Activated naive CD4-positive, alpha-beta T cell treated with anti-CD3 and anti-CD28 coated beads, Interleukin-2, amount 50 U/mL, for 24 hours (primary cell): ENCODE measurements around the gene SAP130.

Experiments
- H3K27ac Mint-ChIP-seq: one replicate; pipeline ENCODE4 v1.8.0; 2021; ENCODE audit warnings: mild to moderate bottlenecking, mixed read lengths
- H3K27me3 Mint-ChIP-seq: one replicate; pipeline ENCODE4 v1.8.0; 2021; ENCODE audit warnings: mixed read lengths
- H3K36me3 Mint-ChIP-seq: one replicate; pipeline ENCODE4 v1.8.0; 2021; ENCODE audit warnings: mixed read lengths
- H3K4me1 Mint-ChIP-seq: one replicate; pipeline ENCODE4 v1.8.0; 2021; ENCODE audit warnings: mixed read lengths
- H3K4me3 Mint-ChIP-seq: one replicate; pipeline ENCODE4 v1.8.0; 2021; ENCODE audit warnings: mild to moderate bottlenecking, mixed read lengths
- H3K9me3 Mint-ChIP-seq: one replicate; pipeline ENCODE4 v1.8.0; 2021; ENCODE audit warnings: mixed read lengths

The SAP130 gene

DNA sequence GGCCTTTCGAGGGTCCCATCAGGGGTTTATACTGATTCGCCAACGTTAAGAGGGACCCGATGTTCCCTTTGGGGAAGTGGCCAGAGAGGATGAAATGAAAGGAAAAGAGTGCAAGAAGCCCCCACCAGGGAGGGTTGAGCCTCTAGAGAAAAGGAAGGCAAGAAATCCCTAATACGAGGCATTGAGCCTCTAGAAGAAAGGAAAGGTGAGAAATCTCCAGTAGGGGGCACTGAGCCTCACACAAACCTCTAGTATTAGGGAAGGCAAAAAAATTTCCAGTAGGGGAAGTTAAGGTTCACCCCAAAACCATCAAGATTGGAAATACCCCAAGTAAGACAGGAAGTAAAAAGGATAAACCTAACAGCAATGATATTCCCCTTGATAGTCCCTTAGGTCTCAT lies 9.8 kb upstream of the SAP130 start:
- H3K9me3 Mint-ChIP-seq: peaks cover 22% of the 10 kb centered on the region
- peaks cover 5% of the 10 kb centered on the region for H3K36me3 Mint-ChIP-seq
- H3K4me3 Mint-ChIP-seq: no peak overlapping the region
- H3K4me1 Mint-ChIP-seq: no peaks in the 10 kb centered on the region
- peaks cover 5% of the 10 kb centered on the region for H3K27me3 Mint-ChIP-seq
- no peak overlapping the region for H3K27ac Mint-ChIP-seq

DNA sequence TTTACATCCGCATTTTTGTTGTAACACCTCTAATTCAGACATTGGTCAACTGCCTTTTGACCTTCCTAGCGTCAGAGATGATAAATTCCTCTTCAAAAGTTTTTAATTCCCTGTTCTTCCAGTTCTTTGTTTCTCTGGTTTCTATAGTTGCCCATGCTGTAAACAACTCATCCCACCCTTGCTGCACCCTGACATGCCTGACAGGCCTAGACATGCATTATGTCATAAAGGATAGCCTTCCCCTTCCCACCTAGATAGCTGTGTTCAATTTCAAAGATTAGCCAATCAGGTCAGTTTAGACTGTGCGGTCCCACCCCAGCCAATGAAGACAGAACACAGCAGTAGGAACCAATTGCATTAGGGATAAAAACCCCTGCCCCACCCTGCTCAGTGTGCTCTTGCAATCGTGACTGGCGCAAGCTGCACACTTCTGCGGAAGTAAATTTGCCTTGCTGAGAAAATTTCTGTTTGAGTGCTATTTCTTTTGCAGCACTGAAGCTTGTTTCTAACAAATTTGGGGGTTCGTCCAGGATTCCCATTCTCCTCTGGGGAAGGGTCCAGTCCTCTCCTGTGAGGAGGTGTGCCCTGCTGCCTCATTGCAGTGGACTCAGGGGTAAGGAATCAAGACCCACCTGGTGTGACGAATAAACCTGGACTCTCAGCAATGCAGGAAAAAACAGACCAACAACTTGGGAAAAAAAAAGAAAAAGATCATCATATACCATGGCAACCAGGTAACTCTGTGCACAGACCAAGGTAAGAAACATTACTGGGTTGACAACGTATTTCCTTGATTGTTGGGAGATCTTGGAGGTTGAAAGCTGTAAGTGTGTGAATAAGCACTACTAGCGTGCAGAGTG lies 9.1 kb upstream of the SAP130 start:
- Mint-ChIP-seq H3K27me3 (peaks cover 5% of the 10 kb centered on the region), H3K4me1 (no peaks in the 10 kb centered on the region), H3K9me3 (peaks cover 18% of the 10 kb centered on the region), H3K27ac (no peak overlapping the region), H3K36me3 (peaks cover 5% of the 10 kb centered on the region), H3K4me3 (no peak overlapping the region)

DNA sequence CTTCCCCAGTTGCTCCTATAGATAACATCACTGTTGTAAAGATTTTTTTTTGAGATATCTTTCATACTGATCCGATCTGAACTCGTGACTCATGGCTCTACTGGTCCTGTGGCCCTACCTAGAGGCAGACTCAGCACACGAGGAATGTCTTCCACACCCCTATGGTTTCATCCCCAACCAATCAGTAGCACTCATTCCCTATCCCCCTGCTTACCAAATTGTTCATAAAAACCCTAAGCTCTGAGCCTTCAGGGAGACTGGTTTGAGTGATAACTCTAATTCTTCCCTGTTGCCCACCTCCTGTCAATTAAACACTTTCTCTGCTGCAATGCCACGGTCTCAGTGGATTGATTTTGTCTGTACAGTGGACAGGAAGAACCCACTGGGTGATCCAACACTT lies 4.2 kb upstream of the SAP130 start:
- Mint-ChIP-seq H3K27ac (no peak overlapping the region), H3K9me3 (peaks cover 8% of the 10 kb centered on the region), H3K27me3 (no peaks in the 10 kb centered on the region), H3K36me3 (no peaks in the 10 kb centered on the region), H3K4me1 (peaks cover 8% of the 10 kb centered on the region), H3K4me3 (no peak overlapping the region)

DNA sequence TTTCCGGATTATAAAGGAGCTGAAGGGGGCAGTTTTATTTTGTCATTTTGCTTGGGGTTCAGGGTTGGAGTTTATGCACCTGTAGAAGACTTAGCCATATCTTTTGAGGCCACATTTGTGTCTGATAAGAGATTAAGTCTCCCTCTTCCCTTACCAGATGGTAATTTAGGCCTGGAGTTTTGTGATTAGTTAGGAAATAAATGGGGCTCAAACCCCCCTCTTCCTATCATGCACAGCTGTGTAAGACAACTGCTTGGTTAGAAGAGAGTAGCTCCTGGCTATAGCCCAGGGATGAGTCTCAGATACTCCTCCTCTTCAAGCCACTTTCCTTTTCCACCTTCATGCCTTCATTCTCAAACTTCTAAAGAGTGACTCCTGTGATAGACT lies 802 bp upstream of the SAP130 start:
- Mint-ChIP-seq H3K27me3 (no peaks in the 10 kb centered on the region), H3K4me1 (peaks cover 30% of the 10 kb centered on the region), H3K36me3 (peaks cover 1% of the 10 kb centered on the region), H3K4me3 (peak overlapping the region; percentile 87), H3K27ac (peak overlapping the region; percentile 18), H3K9me3 (no peaks in the 10 kb centered on the region)

DNA sequence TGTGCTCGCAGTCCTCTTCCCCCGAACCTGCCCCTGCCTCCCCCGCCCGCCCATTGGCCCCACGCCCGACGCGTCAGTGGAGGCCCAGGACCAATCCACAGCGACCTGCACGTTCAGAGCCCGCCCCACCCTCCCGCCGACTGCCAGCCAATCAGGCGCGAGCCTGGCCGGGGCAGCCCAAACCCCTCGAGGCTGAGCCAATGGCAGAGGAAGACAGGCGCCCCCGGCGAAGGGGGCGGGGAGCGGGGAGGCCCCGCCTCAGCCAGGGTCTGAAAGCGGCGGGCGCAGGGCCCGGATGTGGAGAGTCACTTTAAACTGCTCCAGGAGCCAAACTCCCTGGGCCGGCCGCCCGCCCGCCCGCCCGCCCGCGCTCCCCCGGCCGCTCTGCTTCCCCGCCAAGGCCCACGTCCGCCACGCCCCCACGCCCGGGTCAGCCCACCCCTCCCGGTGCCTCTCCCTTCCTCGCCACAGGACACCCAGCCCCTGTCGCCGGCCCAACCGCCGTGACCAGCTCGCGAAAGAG lies 520 bp downstream of the SAP130 start:
- Mint-ChIP-seq H3K4me3 (peak overlapping the region; percentile 87), H3K4me1 (peaks cover 30% of the 10 kb centered on the region)

DNA sequence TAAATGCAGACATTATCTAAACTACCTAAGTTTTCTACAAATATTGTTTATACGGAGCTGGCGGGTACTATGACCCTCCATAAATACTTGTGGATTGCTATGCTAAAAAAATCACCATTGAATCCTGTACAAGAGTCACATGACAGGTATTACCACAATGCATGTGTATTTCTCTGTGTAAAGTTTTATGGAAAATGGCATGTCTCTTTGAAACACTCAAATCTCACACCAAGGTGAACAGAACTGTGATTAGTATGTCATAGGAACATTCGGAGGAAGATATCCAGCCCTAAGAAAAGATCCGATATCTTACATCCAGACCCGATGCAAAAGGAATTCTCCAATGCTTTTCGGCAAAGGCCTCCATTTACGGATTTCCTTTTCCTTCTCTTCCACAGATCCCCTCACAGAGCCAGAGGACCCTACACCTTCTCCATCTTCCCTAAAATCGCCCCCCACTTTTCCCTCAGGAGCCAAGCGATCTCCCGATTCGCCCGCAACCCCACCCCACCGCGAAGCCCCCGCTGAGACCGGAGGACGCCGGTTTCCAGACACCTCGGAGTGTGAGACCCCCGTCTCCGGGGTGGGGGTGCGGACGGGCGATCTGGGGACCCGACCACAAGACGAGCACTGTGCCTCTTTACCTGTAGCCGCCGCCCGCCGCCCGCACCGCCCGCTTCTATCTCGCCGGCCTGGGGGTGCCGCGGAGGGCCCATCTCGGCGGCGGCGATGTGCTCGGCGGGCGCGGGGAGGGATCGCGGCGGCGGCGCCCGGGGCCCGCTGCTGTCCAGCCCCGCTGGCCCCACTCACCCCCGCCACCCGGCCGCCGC lies 1.2 kb downstream of the SAP130 start:
- Mint-ChIP-seq H3K27ac (peak overlapping the region; percentile 92), H3K4me3 (peak overlapping the region; percentile 98), H3K4me1 (peaks cover 36% of the 10 kb centered on the region), H3K9me3 (no peaks in the 10 kb centered on the region), H3K27me3 (no peaks in the 10 kb centered on the region), H3K36me3 (peaks cover 1% of the 10 kb centered on the region)

More for the DNA sequence above, 520 bp downstream of the SAP130 start:
- Mint-ChIP-seq H3K36me3 (peaks cover 1% of the 10 kb centered on the region), H3K27me3 (no peaks in the 10 kb centered on the region), H3K27ac (no peak overlapping the region), H3K9me3 (no peaks in the 10 kb centered on the region)

DNA sequence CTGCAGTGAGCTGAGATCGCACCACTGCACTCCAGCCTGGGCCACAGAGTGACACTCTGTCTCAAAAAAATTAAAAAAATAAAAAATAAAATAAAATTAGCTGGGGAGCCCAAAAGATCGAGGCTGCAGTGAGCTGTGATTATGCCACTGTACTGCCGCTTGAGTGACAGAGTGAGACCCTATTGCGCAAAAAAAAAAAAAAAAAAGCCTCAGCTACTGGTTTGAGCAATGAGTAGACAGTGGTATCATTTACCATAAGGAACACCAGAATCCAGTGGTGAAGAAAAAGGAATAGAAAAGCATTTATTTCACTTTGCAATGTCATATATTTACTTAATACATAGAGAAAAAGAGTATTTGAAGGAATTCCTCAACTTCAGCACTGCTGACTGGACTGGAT lies 3.0 kb downstream of the SAP130 start:
- Mint-ChIP-seq H3K27ac (no peak overlapping the region), H3K4me1 (peaks cover 36% of the 10 kb centered on the region), H3K9me3 (no peaks in the 10 kb centered on the region), H3K36me3 (peaks cover 1% of the 10 kb centered on the region), H3K4me3 (no peak overlapping the region), H3K27me3 (no peaks in the 10 kb centered on the region)

DNA sequence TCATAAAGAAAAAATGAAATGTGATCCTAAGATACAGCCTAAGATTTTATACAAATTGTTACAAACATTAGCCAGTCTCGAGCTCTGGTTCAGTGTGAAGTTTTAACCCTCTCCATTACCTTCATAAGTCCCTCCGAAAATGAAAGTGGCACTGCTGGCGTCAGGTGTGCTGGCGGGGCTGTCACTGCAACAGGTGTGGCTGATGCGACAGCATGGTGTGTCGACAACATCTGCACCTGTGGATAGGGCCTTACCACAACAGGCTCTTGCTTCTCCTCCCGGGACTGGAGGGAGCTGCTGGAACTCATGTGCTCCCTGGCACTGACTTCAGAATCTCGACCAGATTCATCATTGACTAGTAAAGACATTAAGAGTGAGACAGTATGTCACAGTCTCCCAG lies 10.3 kb downstream of the SAP130 start:
- no peak overlapping the region for H3K4me3 Mint-ChIP-seq
- peaks cover 10% of the 10 kb centered on the region for H3K36me3 Mint-ChIP-seq
- H3K9me3 Mint-ChIP-seq: no peaks in the 10 kb centered on the region
- peaks cover 6% of the 10 kb centered on the region for H3K4me1 Mint-ChIP-seq
- no peak overlapping the region for H3K27ac Mint-ChIP-seq
- no peaks in the 10 kb centered on the region for H3K27me3 Mint-ChIP-seq

DNA sequence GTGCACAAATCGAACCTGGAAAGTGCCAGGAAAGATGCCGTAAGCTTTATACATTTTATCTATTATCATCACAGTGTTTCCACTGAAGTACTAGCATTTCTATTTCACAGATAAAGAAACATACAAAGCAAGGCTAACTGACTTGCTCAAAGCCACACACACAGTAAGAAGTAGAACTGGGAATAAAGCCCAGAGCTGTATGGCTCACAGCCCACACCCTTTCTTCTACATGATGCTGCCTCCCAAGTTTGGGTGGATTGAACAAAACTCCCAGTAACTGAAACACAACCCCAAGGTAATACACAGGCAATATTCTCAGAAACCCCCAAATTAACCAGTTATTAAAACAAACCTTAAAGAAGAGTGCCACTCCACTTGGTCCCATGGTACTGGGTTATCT lies 11.2 kb downstream of the SAP130 start:
- Mint-ChIP-seq H3K4me3 (no peak overlapping the region), H3K27ac (no peak overlapping the region), H3K9me3 (no peaks in the 10 kb centered on the region), H3K27me3 (no peaks in the 10 kb centered on the region), H3K36me3 (peaks cover 10% of the 10 kb centered on the region), H3K4me1 (no peaks in the 10 kb centered on the region)

DNA sequence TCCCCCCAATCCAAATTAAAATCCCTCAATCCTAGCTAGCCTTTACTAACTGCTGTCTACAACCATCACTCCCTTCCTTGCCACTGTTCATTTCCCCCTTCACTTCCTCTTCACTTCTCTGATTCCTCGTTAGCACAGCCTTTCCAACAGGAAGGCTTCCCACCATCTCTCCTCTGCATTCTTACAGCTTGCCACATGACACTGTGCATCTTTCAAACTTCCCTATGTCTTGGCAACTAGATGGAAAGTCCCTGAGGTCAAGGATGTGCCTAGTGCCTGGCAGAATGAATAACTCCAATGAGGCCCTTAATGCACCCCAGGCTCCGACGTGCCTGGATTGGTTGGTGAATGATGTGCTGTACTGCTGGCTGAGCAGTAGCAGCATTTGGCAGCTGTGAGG lies 15.2 kb downstream of the SAP130 start:
- Mint-ChIP-seq H3K9me3 (no peaks in the 10 kb centered on the region), H3K4me1 (no peaks in the 10 kb centered on the region), H3K27me3 (no peaks in the 10 kb centered on the region), H3K4me3 (no peak overlapping the region), H3K27ac (no peak overlapping the region), H3K36me3 (peaks cover 24% of the 10 kb centered on the region)

DNA sequence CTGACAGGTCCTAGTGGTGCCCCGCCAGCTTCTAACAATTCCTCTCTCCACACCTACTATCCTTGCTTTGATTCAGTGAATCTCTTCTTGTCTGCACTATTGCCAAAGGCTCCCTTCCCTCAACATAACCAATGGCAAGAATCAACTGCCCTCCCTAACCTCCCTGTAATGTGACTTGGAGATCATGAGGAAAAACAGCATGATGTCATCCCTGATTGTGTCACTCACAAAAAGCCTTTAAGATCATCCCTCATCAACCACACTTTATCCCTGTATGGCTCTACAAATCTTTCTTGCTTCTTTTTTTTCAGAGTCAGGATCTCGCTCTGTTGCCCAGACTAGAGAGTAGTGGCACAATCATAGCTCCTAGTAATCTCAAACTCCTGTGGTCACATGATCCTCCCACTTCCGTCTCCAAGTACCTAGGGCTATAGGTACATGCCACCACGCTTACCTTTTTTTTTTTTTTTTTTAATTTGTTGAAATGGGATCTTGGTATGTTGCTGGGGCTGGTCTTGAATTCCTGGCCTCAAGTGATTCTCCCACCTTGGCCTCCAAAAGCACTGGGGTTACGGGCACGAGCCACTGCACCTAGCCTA lies 19.7 kb downstream of the SAP130 start:
- Mint-ChIP-seq H3K36me3 (peaks cover 25% of the 10 kb centered on the region), H3K27ac (no peak overlapping the region), H3K4me1 (no peaks in the 10 kb centered on the region), H3K9me3 (no peaks in the 10 kb centered on the region), H3K4me3 (no peak overlapping the region), H3K27me3 (no peaks in the 10 kb centered on the region)

DNA sequence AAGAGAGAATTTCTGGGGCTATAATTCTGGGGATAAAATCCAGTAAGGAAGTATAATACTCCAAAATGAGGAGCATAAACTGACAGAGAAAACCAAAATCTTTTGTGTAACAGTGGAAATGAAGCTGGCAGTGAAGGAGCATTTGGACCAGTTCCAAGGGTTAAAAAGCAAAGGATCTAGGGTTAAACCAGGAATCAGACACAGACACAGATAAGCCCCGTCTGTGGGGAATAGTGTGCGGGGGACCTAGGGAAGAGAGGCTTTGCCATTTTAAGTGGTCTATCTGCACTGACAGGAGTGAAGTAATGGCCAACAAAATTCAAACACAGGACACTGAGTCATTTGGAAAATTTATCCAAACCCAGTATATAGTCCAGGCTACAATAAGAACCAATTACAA lies 23.4 kb downstream of the SAP130 start:
- Mint-ChIP-seq H3K36me3 (peaks cover 19% of the 10 kb centered on the region), H3K27ac (peak overlapping the region; percentile 37), H3K27me3 (no peaks in the 10 kb centered on the region), H3K4me3 (no peak overlapping the region), H3K9me3 (no peaks in the 10 kb centered on the region), H3K4me1 (no peaks in the 10 kb centered on the region)

DNA sequence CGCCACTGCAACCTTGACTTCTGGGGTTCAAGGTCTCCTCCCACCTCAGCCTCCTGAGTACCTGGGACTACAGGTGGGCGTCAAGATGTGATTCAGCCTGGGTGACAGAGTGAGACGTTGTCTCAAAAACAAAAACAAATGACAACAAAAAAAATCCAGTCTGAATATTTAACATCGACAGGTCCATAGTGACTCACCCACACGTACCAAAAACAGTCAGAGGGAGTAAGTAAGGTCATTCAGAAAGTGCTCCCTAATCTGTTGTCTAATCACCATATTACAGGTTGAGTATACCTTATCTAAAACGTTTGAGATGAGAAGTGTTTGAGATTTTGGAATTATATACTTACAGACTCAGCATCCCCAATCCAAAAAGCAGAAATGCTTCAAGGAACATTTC lies 24.4 kb downstream of the SAP130 start:
- no peaks in the 10 kb centered on the region for H3K4me1 Mint-ChIP-seq
- H3K9me3 Mint-ChIP-seq: no peaks in the 10 kb centered on the region
- H3K4me3 Mint-ChIP-seq: no peak overlapping the region
- peaks cover 18% of the 10 kb centered on the region for H3K36me3 Mint-ChIP-seq
- H3K27me3 Mint-ChIP-seq: no peaks in the 10 kb centered on the region
- no peak overlapping the region for H3K27ac Mint-ChIP-seq

DNA sequence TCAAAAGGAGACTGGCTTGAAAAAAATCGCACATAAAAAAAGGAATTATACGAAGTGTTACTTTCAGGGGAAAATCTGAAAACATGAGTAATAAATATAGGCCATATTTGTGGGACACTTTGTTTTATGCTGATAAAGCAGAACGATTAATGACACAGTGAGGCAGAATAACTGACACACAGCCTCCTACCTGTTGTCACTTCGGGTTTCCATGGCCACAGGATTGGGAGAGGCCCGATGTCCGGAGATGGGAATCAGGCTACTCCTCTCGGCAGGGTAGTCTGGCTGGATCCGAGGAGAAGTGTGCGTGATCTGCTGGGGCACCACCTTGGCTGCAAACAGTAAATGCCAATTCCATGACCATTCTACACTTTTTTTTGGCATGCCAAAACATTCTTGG lies 31.7 kb downstream of the SAP130 start:
- Mint-ChIP-seq H3K27me3 (no peaks in the 10 kb centered on the region), H3K27ac (no peak overlapping the region), H3K9me3 (no peaks in the 10 kb centered on the region), H3K4me1 (no peaks in the 10 kb centered on the region), H3K36me3 (peaks cover 19% of the 10 kb centered on the region), H3K4me3 (no peak overlapping the region)

DNA sequence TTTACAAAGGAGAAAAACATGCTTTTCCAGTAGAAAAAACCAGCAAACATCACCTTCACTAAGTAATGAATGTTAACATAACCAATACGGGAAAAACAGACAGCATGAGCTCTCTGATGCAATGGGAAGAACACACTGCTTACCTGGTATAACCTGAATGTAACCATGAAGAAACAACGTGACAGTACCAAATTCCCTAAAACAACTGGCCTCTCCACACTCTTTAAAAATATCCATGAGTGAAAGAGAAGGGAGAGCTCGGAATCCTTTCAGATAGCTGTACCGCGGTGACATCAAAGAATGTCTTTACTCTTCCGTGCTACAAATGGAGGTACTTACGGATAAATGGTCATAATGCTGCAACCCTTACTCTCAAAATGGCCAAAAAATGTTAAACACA lies 32.1 kb downstream of the SAP130 start:
- Mint-ChIP-seq H3K27me3 (no peaks in the 10 kb centered on the region), H3K36me3 (peaks cover 19% of the 10 kb centered on the region), H3K4me3 (no peak overlapping the region)

DNA sequence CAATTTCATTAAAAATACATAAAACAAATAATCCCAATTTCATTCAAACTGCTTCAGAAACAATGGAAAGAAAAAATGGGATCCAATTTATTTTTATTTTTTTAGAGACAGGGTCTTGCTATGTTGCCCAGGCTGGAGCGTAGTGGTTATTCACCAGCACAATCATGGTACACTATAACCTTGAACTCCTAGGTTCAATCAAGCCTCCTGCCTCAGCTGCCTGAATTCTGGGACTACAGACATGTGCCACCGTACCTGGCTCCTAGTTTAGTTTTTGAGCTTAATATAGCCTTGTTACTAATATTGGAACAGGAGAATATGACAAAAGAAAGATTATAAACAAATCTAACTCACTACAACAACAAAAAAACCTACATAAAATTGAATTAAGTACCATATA lies 34.2 kb downstream of the SAP130 start:
- H3K9me3 Mint-ChIP-seq: no peaks in the 10 kb centered on the region

More for the DNA sequence above, 32.1 kb downstream of the SAP130 start:
- no peaks in the 10 kb centered on the region for H3K9me3 Mint-ChIP-seq
- no peaks in the 10 kb centered on the region for H3K4me1 Mint-ChIP-seq
- no peak overlapping the region for H3K27ac Mint-ChIP-seq

More for the DNA sequence above, 34.2 kb downstream of the SAP130 start:
- no peaks in the 10 kb centered on the region for H3K4me1 Mint-ChIP-seq
- no peak overlapping the region for H3K4me3 Mint-ChIP-seq
- H3K27ac Mint-ChIP-seq: no peak overlapping the region
- H3K36me3 Mint-ChIP-seq: peaks cover 16% of the 10 kb centered on the region
- no peaks in the 10 kb centered on the region for H3K27me3 Mint-ChIP-seq
